Adrenal gland (tissue), 5 donors: Measurements from ENCODE around the gene RNF135.

ENCODE experiments used
- CTCF ChIP-seq, 6 experiments: fragments of 450-650 bp in 4 of 6; fragments of 200-600 bp in 2 of 6; sonication (generic) in 1 of 6; IDR thresholded peaks; 1 replicate in 5 of 6; 2 replicates in 1 of 6; pipeline versions ENCODE4 v1.5.1 to v1.8.0; 2016 to 2021; ENCODE audit warnings: antibody characterized with exemption in 6 of 6, mild to moderate bottlenecking in 2 of 6, moderate library complexity in 1 of 6
- POLR2A ChIP-seq, 2 donors: fragments of 450-650 bp; IDR thresholded peaks; one replicate each; pipeline ENCODE4 v1.6.1; 2017; ENCODE audit warnings: antibody characterized with exemption in 2 of 2, mild to moderate bottlenecking in 2 of 2, moderate library complexity in 1 of 2
- donor health status: DM: no; HTN: no; CAD: no.

GRCh38 chr17:30954046-30954830, 16.6 kb upstream of the RNF135 start:
- no peak for TF ChIP-seq CTCF (IDR thresholded peaks at IDR 0.05)
- no peak for TF ChIP-seq POLR2A (IDR thresholded peaks at IDR 0.05)
